H1 (cell line): Measurements from ENCODE around the gene DAB2IP. TPM values are rescaled to one million over a fixed set of nuclear protein-coding genes. Genes with fewer than 3 reads are reported as not detected.

Experiments used
- CTCF ChIA-PET: fragments of 300-600 bp; sonication (Branson Sonifier 250); formaldehyde crosslinking; loops from one replicate; lab custom pipeline; 2021; ENCODE audit not compliant: partially characterized antibody; lab: Charles Lee
- POLR2A ChIA-PET: fragments of 300-600 bp; sonication (Branson Sonifier 250); formaldehyde crosslinking; loops from one replicate; lab custom pipeline; 2021; ENCODE audit warnings: inconsistent platforms; ENCODE audit not compliant: partially characterized antibody; lab: Charles Lee
- DNase-seq, 2 experiments: peaks; one replicate each; pipeline versions ENCODE4 v3.0.0 to v3.0.0-alpha.2; 2010 to 2022; ENCODE audit warnings: low spot score in 2 of 2, low read depth in 1 of 2, mixed read lengths in 1 of 2
- FAIRE-seq: peaks from 2 replicates; lab custom pipeline; 2011; peaks lifted over from hg19 to GRCh38; lab: Jason Lieb, UNC
- H2AFZ ChIP-seq: 2 replicates; pipeline ENCODE4 v1.8.1; 2012; ENCODE audit warnings: low read length, inconsistent platforms
- H2AK5ac ChIP-seq: 2 replicates; pipeline ENCODE4 v1.6.1; 2013; ENCODE audit warnings: low read depth, low read length
- H2BK120ac ChIP-seq: replicated peaks from 2 replicates; pipeline ENCODE3; 2013; ENCODE audit warnings: low read depth, low read length, inconsistent platforms
- H2BK12ac ChIP-seq: 2 replicates; pipeline ENCODE4 v1.6.1; 2013; ENCODE audit warnings: low read depth, low read length
- H2BK15ac ChIP-seq: 2 replicates; pipeline ENCODE4 v1.6.1; 2013; ENCODE audit warnings: low read length
- H2BK20ac ChIP-seq: 2 replicates; pipeline ENCODE4 v1.6.1; 2013; ENCODE audit warnings: low read length
- H2BK5ac ChIP-seq: 2 replicates; pipeline ENCODE4 v1.6.1; 2013; ENCODE audit warnings: low read depth, low read length
- H3K14ac ChIP-seq: 2 replicates; pipeline ENCODE4 v1.6.1; 2013; ENCODE audit warnings: inconsistent platforms; ENCODE audit not compliant: insufficient read length
- H3K18ac ChIP-seq: 2 replicates; pipeline ENCODE4 v1.6.1; 2013; ENCODE audit warnings: low read length; ENCODE audit errors: extremely low read depth
- H3K23ac ChIP-seq: 2 replicates; pipeline ENCODE4 v1.6.1; 2013; ENCODE audit warnings: inconsistent platforms; ENCODE audit not compliant: insufficient read length
- H3K23me2 ChIP-seq: 2 replicates; pipeline ENCODE4 v1.6.1; 2013; ENCODE audit warnings: low read depth, low read length
- H3K27ac ChIP-seq: 2 replicates; pipeline ENCODE4 v1.6.1; 2011; ENCODE audit warnings: low read depth, low read length, inconsistent platforms
- H3K27me3 ChIP-seq, 4 experiments: replicated peaks in 1 of 4; 1 replicate in 1 of 4; 2 replicates in 3 of 4; pipeline versions ENCODE4 v1.6.1 to v1.8.1; 2011 to 2013; ENCODE audit warnings: low read length in 3 of 4, mild to moderate bottlenecking in 3 of 4, inconsistent platforms in 2 of 4, mixed read lengths in 2 of 4, moderate library complexity in 1 of 4; ENCODE audit not compliant: control insufficient read depth in 3 of 4, insufficient read depth in 3 of 4; ENCODE audit errors: extremely low read depth in 1 of 4
- H3K36me3 ChIP-seq, 4 experiments: 2 replicates each; pipeline versions ENCODE4 v1.6.1 to v1.8.1; 2011 to 2013; ENCODE audit warnings: mild to moderate bottlenecking in 4 of 4, low read length in 3 of 4, moderate library complexity in 2 of 4, control low read depth in 1 of 4, inconsistent platforms in 1 of 4; ENCODE audit not compliant: insufficient read depth in 4 of 4, control insufficient read depth in 2 of 4
- H3K4ac ChIP-seq: replicated peaks from 2 replicates; pipeline ENCODE3; 2013; ENCODE audit warnings: low read length, low read depth, mixed read lengths, inconsistent platforms; ENCODE audit not compliant: insufficient read length
- H3K4me1 ChIP-seq, 4 experiments: replicated peaks in 1 of 4; 1 replicate in 1 of 4; 2 replicates in 3 of 4; pipeline versions ENCODE4 v1.6.1 to v1.8.1; 2011 to 2013; ENCODE audit warnings: low read length in 3 of 4, inconsistent platforms in 2 of 4, mixed read lengths in 1 of 4; ENCODE audit not compliant: insufficient read depth in 4 of 4, control insufficient read depth in 3 of 4
- H3K4me2 ChIP-seq, 2 experiments: 2 replicates each; pipeline versions ENCODE4 v1.6.1 to v1.8.1; 2011 to 2013; ENCODE audit warnings: low read depth in 2 of 2, low read length in 2 of 2, control low read depth in 1 of 2, inconsistent platforms in 1 of 2, mild to moderate bottlenecking in 1 of 2; ENCODE audit not compliant: insufficient read depth in 1 of 2
- H3K4me3 ChIP-seq, 4 experiments: fragments of 200-600, 300-600 bp in 1 of 4; sonication (generic), shearing (Covaris generic), sonication (Bioruptor Twin) in 1 of 4; 2 replicates each; pipeline versions ENCODE4 v1.5.1 to v1.8.1; 2011 to 2016; ENCODE audit warnings: low read length in 4 of 4, low read depth in 3 of 4, control low read depth in 2 of 4, inconsistent platforms in 2 of 4, mild to moderate bottlenecking in 2 of 4, mixed read lengths in 1 of 4, moderate library complexity in 1 of 4; ENCODE audit not compliant: insufficient read depth in 2 of 4; ENCODE audit errors: extremely low read depth in 1 of 4
- H3K56ac ChIP-seq: replicated peaks from 2 replicates; pipeline ENCODE3; 2013; ENCODE audit warnings: low read depth, mild to moderate bottlenecking, mixed read lengths, low read length, inconsistent platforms; ENCODE audit not compliant: insufficient read length
- H3K79me1 ChIP-seq: 2 replicates; pipeline ENCODE4 v1.6.1; 2013; ENCODE audit warnings: low read depth, low read length, control low read depth
- H3K79me2 ChIP-seq, 2 experiments: 2 replicates each; pipeline versions ENCODE4 v1.6.1 to v1.8.1; 2012 to 2013; ENCODE audit warnings: low read length in 2 of 2, mild to moderate bottlenecking in 2 of 2, inconsistent platforms in 1 of 2; ENCODE audit not compliant: insufficient read depth in 2 of 2, control insufficient read depth in 1 of 2
- H3K9ac ChIP-seq, 4 experiments: replicated peaks in 1 of 4; 1 replicate in 1 of 4; 2 replicates in 3 of 4; pipeline versions ENCODE4 v1.6.1 to v1.8.1; 2011 to 2013; ENCODE audit warnings: low read depth in 3 of 4, low read length in 3 of 4, control low read depth in 2 of 4, mild to moderate bottlenecking in 2 of 4, moderate library complexity in 2 of 4, inconsistent platforms in 1 of 4; ENCODE audit errors: extremely low read depth in 1 of 4
- H3K9me3 ChIP-seq, 2 experiments: 2 replicates each; pipeline versions ENCODE4 v1.6.1 to v1.8.1; 2012 to 2013; ENCODE audit warnings: mild to moderate bottlenecking in 2 of 2, moderate library complexity in 2 of 2, control low read depth in 1 of 2, inconsistent platforms in 1 of 2, low read depth in 1 of 2, low read length in 1 of 2, mixed read lengths in 1 of 2; ENCODE audit not compliant: insufficient read depth in 2 of 2
- H4K20me1 ChIP-seq, 2 experiments: replicated peaks in 1 of 2; 2 replicates each; pipeline versions ENCODE3 to v1.8.1; 2011 to 2013; ENCODE audit warnings: inconsistent platforms in 2 of 2, low read length in 2 of 2, mild to moderate bottlenecking in 1 of 2; ENCODE audit not compliant: insufficient read depth in 2 of 2, control insufficient read depth in 1 of 2
- H4K5ac ChIP-seq: 2 replicates; pipeline ENCODE4 v1.6.1; 2013; ENCODE audit warnings: low read length, low read depth, mixed read lengths, inconsistent platforms; ENCODE audit not compliant: insufficient read length
- H4K8ac ChIP-seq: 2 replicates; pipeline ENCODE4 v1.8.0; 2013; ENCODE audit warnings: mild to moderate bottlenecking, moderate library complexity, low read length, inconsistent platforms; ENCODE audit not compliant: insufficient read depth; ENCODE audit errors: extremely low read depth
- H4K91ac ChIP-seq: replicated peaks from 2 replicates; pipeline ENCODE3; 2013; ENCODE audit warnings: low read length, mixed read lengths, inconsistent platforms; ENCODE audit not compliant: insufficient read length
- BACH1 ChIP-seq: IDR thresholded peaks from 2 replicates; pipeline ENCODE4 v1.6.1; 2012; ENCODE audit warnings: low read length, improper control_type of control experiment
- FOSL1 ChIP-seq: IDR thresholded peaks from 2 replicates; pipeline ENCODE4 v1.6.1; 2011; ENCODE audit warnings: mild to moderate bottlenecking, low read depth, low read length, moderate library complexity; ENCODE audit not compliant: insufficient read depth
- KDM1A ChIP-seq: fragments of 200-600, 300-600 bp; sonication (generic); IDR thresholded peaks from 2 replicates; pipeline ENCODE4 v1.7.1; 2016; ENCODE audit warnings: mild to moderate bottlenecking, low read length, borderline replicate concordance
- POLR2AphosphoS5 ChIP-seq: IDR thresholded peaks from 2 replicates; pipeline ENCODE4 v1.6.1; 2011; ENCODE audit warnings: low read depth, low read length
- POU5F1 ChIP-seq: IDR thresholded peaks from 2 replicates; pipeline ENCODE4 v1.6.1; 2011; ENCODE audit warnings: low read depth, mild to moderate bottlenecking, low read length, moderate library complexity
- SIRT6 ChIP-seq: IDR thresholded peaks from one replicate; pipeline ENCODE4 v1.7.1; 2012; ENCODE audit warnings: low read length, inconsistent platforms
- SP4 ChIP-seq: IDR thresholded peaks from 2 replicates; pipeline ENCODE4 v1.6.1; 2012; ENCODE audit warnings: low read length, inconsistent platforms
- WGBS, 2 experiments: shearing (Covaris generic) in 1 of 2; methylation state at CpG; one replicate each; pipeline versions ENCODE4 v1.1.6 to v1.1.7; 2013 to 2015; ENCODE audit warnings: low lambda C conversion rate in 2 of 2, mixed read lengths in 2 of 2, inconsistent platforms in 1 of 2, low coverage in 1 of 2, missing lambda C conversion rate in 1 of 2; ENCODE audit not compliant: insufficient replicate concordance in 2 of 2, insufficient coverage in 1 of 2, insufficient read length in 1 of 2; ENCODE audit errors: extremely low coverage in 1 of 2, missing lambda C conversion rate in 1 of 2; 5-methylcytosine and 5-hydroxymethylcytosine counted together
- polyA plus RNA-seq, 7 experiments: library from polyadenylated mRNA; depleted of rRNA in 3 of 7; stranded (reverse) in 5 of 7; unstranded in 2 of 7; fragments of >200 nt in 5 of 7; fragments of 200-250 nt in 2 of 7; gene quantifications; 1 replicate in 5 of 7; 2 replicates in 1 of 7; 4 replicates in 1 of 7; pipeline versions ENCODE4 v1.2.1 to v1.2.3, GENCODE V29; 2011 to 2013; ENCODE audit warnings: missing spikeins in 2 of 7, mixed read lengths in 2 of 7
- total RNA-seq: library from RNA; stranded (reverse); fragmentation: NEBNext Ultra II Directional; extraction: Animal tissue kit (Norgen Biotek cat#: 25700); gene quantifications from 2 replicates; pipeline ENCODE4 v1.2.1, GENCODE V29; 2021
- TF ChIP-seq, protein P1 (sequence below): IDR thresholded peaks from 2 replicates; pipeline ENCODE4 v1.6.1; 2012; ENCODE audit warnings: inconsistent platforms

DAB2IP gene
- total and polyA plus RNA-seq, 2 of the 8 experiments (the other 6 are each of a cell fraction or from before 2014, with no cell fraction given): 19.7 to 39.5 TPM

DNA sequence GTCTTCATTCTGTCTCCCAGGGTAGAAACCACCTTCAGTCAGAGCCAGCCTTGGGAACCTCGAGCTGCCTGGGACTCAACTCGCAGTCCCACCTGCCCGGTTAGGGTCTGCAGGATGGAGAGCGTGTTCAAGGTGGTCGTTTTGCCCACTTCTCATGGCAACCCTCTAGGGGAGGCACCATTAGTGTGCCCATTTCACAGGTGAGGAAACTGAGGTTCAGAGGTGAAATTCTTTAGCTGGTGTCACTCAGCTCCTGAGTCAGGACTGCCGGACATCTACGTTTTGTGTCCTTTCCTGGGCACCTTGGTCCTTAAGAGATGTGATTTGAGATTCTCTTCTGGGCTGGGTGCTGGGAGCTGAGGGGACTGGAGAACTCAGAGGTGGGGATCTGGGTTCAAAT lies 30.0 kb downstream of the DAB2IP start:
- no peak overlapping the region for H3K4ac ChIP-seq
- H3K9me3 ChIP-seq: no peaks in the 10 kb centered on the region
- no peak overlapping the region for H2AK5ac ChIP-seq
- H3K9ac ChIP-seq: no peak overlapping the region
- H3K79me2 ChIP-seq: no peaks in the 10 kb centered on the region
- POLR2A ChIA-PET: interaction anchor here (0.6 kb wide), 1 partner anchor 174 kb away, joined by 3 read pairs; no protein-coding TSS in a partner anchor
- H3K56ac ChIP-seq: no peak overlapping the region
- no peaks in the 10 kb centered on the region for H3K23me2 ChIP-seq
- 85% methylated on average over 7 of the region's 7 CpGs; no CpG with 5 or more reads in 1 of the 2 experiments for WGBS, 2 experiments
- H3K14ac ChIP-seq: no peak overlapping the region
- peaks cover 4 to 12% of the 10 kb centered on the region in 2 experiments for H4K20me1 ChIP-seq
- H3K23ac ChIP-seq: no peak overlapping the region
- no peaks in the 10 kb centered on the region; the same call in none of the 2 replicates for H3K79me1 ChIP-seq
- no peak overlapping the region for H4K8ac ChIP-seq
- peaks cover 0 to 4% (median 2%) of the 10 kb centered on the region in 4 experiments; a peak in 4 of 8 replicates for H3K36me3 ChIP-seq
- no peak overlapping the region for H3K18ac ChIP-seq
- H4K91ac ChIP-seq: no peak overlapping the region
- FAIRE-seq: no peak
- H2BK5ac ChIP-seq: no peak overlapping the region
- H3K4me3 ChIP-seq: no peak overlapping the region
- H2BK20ac ChIP-seq: no peak overlapping the region
- H2BK120ac ChIP-seq: no peak overlapping the region
- no peak overlapping the region for H2BK15ac ChIP-seq
- CTCF ChIA-PET: interaction anchor here (0.6 to 34.8 kb wide), 15 partner anchors 10 to 319 kb away, joined by 3 to 670 read pairs (median 3); no protein-coding TSS in a partner anchor
- H4K5ac ChIP-seq: no peak overlapping the region
- no peak for DNase-seq
- H3K4me2 ChIP-seq: no peak overlapping the region
- H3K27me3 ChIP-seq: no peaks in the 10 kb centered on the region
- H2BK12ac ChIP-seq: no peak overlapping the region
- TF ChIP-seq BACH1: no peak
- no peak for TF ChIP-seq SIRT6
- TF ChIP-seq, protein P1, sequence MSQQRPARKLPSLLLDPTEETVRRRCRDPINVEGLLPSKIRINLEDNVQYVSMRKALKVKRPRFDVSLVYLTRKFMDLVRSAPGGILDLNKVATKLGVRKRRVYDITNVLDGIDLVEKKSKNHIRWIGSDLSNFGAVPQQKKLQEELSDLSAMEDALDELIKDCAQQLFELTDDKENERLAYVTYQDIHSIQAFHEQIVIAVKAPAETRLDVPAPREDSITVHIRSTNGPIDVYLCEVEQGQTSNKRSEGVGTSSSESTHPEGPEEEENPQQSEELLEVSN: no peak
- TF ChIP-seq SP4: no peak
- no peak for TF ChIP-seq POU5F1
- 0 out of 2 replicates have a peak, but pooled peaks have one; percentile 37 for TF ChIP-seq KDM1A
- no peak for TF ChIP-seq FOSL1
- TF ChIP-seq POLR2AphosphoS5: no peak
- no peak overlapping the region for H2AFZ ChIP-seq
- no peak overlapping the region for H3K27ac ChIP-seq
- no peaks in the 10 kb centered on the region for H3K4me1 ChIP-seq
